Loucy (cell line): ENCODE results near the gene TAP1.

Experiments
- H2AFZ ChIP-seq: fragments of 200-600 bp; sonication (generic); 2 replicates; pipeline ENCODE4 v1.6.0; 2016; ENCODE audit warnings: antibody characterized with exemption, mild to moderate bottlenecking, low read length, moderate library complexity
- H3F3A ChIP-seq: fragments of 200-600 bp; 2 replicates; pipeline ENCODE4 v1.6.0; 2016; ENCODE audit warnings: antibody characterized with exemption, low read depth, mild to moderate bottlenecking
- H3K27me3 ChIP-seq: fragments of 200-600 bp; sonication (generic); 2 replicates; pipeline ENCODE4 v1.6.1; 2014; ENCODE audit warnings: low read length, mild to moderate bottlenecking; ENCODE audit not compliant: insufficient read depth, poor library complexity, severe bottlenecking
- H3K36me3 ChIP-seq: fragments of 200-600 bp; sonication (generic); 2 replicates; pipeline ENCODE4 v1.6.1; 2016; ENCODE audit warnings: low read length; ENCODE audit not compliant: insufficient read depth
- H3K4me1 ChIP-seq: fragments of 200-600 bp; sonication (generic); 2 replicates; pipeline ENCODE4 v1.5.1; 2014; ENCODE audit warnings: low read length, mild to moderate bottlenecking; ENCODE audit not compliant: insufficient read depth, poor library complexity, severe bottlenecking
- H3K4me2 ChIP-seq: fragments of 200-600 bp; sonication (generic); 2 replicates; pipeline ENCODE4 v1.6.0; 2014; ENCODE audit warnings: antibody characterized with exemption, low read length, low read depth, mild to moderate bottlenecking; ENCODE audit not compliant: poor library complexity, severe bottlenecking
- H3K4me3 ChIP-seq: fragments of 200-600 bp; sonication (generic); 2 replicates; pipeline ENCODE4 v1.5.1; 2014; ENCODE audit warnings: low read length, mild to moderate bottlenecking, mixed read lengths; ENCODE audit not compliant: poor library complexity, severe bottlenecking
- H3K79me2 ChIP-seq: fragments of 200-600 bp; sonication (generic); 2 replicates; pipeline ENCODE4 v1.6.1; 2014; ENCODE audit warnings: low read length; ENCODE audit not compliant: insufficient read depth
- H3K9ac ChIP-seq: fragments of 200-600 bp; sonication (generic); 2 replicates; pipeline ENCODE4 v1.6.0; 2014; ENCODE audit warnings: mild to moderate bottlenecking, low read depth, low read length, moderate library complexity; ENCODE audit not compliant: poor library complexity, severe bottlenecking
- H3K9me2 ChIP-seq: fragments of 200-600 bp; sonication (generic); replicated peaks from 2 replicates; pipeline ENCODE4 v1.6.1; 2016; ENCODE audit warnings: low read depth, low read length, mixed read lengths
- H3K9me3 ChIP-seq: fragments of 200-600 bp; sonication (generic); 2 replicates; pipeline ENCODE4 v1.6.1; 2014; ENCODE audit warnings: mild to moderate bottlenecking, antibody characterized with exemption, low read length, low read depth; ENCODE audit not compliant: insufficient read depth
- H4K20me1 ChIP-seq: fragments of 200-600 bp; sonication (generic); 2 replicates; pipeline ENCODE4 v1.6.0; 2014; ENCODE audit warnings: antibody characterized with exemption, low read length, mild to moderate bottlenecking; ENCODE audit not compliant: insufficient read depth, poor library complexity, severe bottlenecking
- CTCF ChIP-seq: fragments of 200-600 bp; sonication (generic); conservative IDR thresholded peaks from 2 replicates; pipeline ENCODE4 v1.5.1; 2014; ENCODE audit warnings: mild to moderate bottlenecking, antibody characterized with exemption, low read length
- EZH2phosphoT487 ChIP-seq: fragments of 200-600 bp; IDR thresholded peaks from 2 replicates; pipeline ENCODE4 v1.6.1; 2018; ENCODE audit warnings: antibody characterized with exemption, mild to moderate bottlenecking, moderate library complexity, borderline replicate concordance

The TAP1 gene

GRCh38 chr6:32799740-32800139 is 53.8 kb downstream of the TAP1 start:
- H3K9me2 ChIP-seq: no peaks in the 10 kb centered on the region
- H3K4me2 ChIP-seq: no peak overlapping the region
- no peaks in the 10 kb centered on the region for H3K9me3 ChIP-seq
- peaks cover 28% of the 10 kb centered on the region for H3K27me3 ChIP-seq
- H2AFZ ChIP-seq: no peak overlapping the region
- no peak overlapping the region for H3K4me3 ChIP-seq
- no peaks in the 10 kb centered on the region for H3F3A ChIP-seq
- no peaks in the 10 kb centered on the region for H3K4me1 ChIP-seq
- no peak overlapping the region for H3K9ac ChIP-seq
- H3K36me3 ChIP-seq: no peaks in the 10 kb centered on the region
- TF ChIP-seq CTCF (no peak), EZH2phosphoT487 (no peak)
- H3K79me2 ChIP-seq: no peaks in the 10 kb centered on the region
- no peaks in the 10 kb centered on the region for H4K20me1 ChIP-seq

- Histone ChIP-seq H4K20me1 (no peaks in the 10 kb centered on the region), H3K4me1 (peaks cover 5% of the 10 kb centered on the region), H2AFZ (no peak overlapping the region), H3K79me2 (no peaks in the 10 kb centered on the region), H3K36me3 (no peaks in the 10 kb centered on the region), H3K9me2 (no peaks in the 10 kb centered on the region), H3F3A (no peaks in the 10 kb centered on the region), H3K4me3 (no peak overlapping the region), H3K4me2 (no peak overlapping the region), H3K27me3 (peaks cover 22% of the 10 kb centered on the region), H3K9me3 (no peaks in the 10 kb centered on the region), H3K9ac (no peak overlapping the region)
- TF ChIP-seq EZH2phosphoT487: no peak
- no peak for TF ChIP-seq CTCF
Observed at GRCh38 chr6:32799168-32799567, 54.3 kb downstream of the TAP1 start.

- peak overlapping the region; percentile 68 for H3K4me3 ChIP-seq
- H3K4me2 ChIP-seq: peak overlapping the region; percentile 76
- no peaks in the 10 kb centered on the region for H3K9me2 ChIP-seq
- peaks cover 10% of the 10 kb centered on the region for H3K27me3 ChIP-seq
- H3K9me3 ChIP-seq: no peaks in the 10 kb centered on the region
- peaks cover 7% of the 10 kb centered on the region for H3K4me1 ChIP-seq
- H3K79me2 ChIP-seq: no peaks in the 10 kb centered on the region
- TF ChIP-seq EZH2phosphoT487 (no peak), CTCF (peak; percentile 89)
- H2AFZ ChIP-seq: peak overlapping the region; percentile 90
- peak overlapping the region; percentile 41 for H3K9ac ChIP-seq
- H3K36me3 ChIP-seq: no peaks in the 10 kb centered on the region
- no peaks in the 10 kb centered on the region for H3F3A ChIP-seq
- H4K20me1 ChIP-seq: no peaks in the 10 kb centered on the region
Observed at GRCh38 chr6:32796848-32797776, 56.4 kb downstream of the TAP1 start.
